ENCODE results near the gene ZNF326.
"Not testable (repeated sequence)": the region's sequence is repeated elsewhere in the genome, so short reads cannot be mapped to it uniquely, and the experiment has no call there.

The ZNF326 gene

GRCh38 chr1:89966656-89967055 lies 28.3 kb upstream of the ZNF326 start:
- no peak for DNase-seq

DNA sequence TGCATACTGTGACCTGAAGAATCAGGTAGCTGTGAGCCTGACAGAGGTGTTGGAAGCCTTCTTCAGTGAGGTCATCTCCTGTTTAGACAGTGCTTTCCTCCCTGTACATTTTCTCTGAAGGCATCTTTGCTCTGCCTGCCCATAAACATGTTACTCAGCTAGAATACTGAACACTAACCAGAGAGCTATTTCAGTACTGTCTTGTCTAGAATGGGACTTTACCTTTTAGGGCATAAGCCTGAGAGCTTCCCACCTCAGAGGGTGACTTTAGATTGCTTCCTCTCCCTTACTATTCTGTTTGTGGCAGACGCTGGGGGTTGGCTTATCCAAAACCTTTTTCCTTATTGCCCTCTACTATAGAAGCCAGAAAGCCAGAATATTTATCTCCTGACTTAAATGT lies 23.3 kb upstream of the ZNF326 start:
- DNase-seq = no peak

DNA sequence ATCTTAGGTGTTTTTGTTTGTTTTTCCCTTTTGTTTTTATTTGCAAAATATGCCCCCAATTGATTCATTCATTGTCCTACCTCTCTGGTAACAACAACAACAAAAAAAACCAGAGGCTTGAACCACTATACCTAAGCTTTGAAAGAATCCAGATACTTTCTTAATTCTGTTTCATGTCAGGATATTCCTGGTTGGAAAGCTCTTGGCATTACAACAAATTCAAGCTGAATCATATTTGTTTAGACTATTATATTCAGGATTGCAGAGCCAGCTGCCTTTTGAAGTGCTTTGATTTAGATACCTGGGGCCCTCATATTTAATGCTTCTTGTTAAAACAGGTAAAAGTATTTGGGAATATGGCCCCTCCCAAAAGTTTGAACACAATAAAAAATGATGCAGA lies 22.9 kb upstream of the ZNF326 start:
- no peak for DNase-seq

DNA sequence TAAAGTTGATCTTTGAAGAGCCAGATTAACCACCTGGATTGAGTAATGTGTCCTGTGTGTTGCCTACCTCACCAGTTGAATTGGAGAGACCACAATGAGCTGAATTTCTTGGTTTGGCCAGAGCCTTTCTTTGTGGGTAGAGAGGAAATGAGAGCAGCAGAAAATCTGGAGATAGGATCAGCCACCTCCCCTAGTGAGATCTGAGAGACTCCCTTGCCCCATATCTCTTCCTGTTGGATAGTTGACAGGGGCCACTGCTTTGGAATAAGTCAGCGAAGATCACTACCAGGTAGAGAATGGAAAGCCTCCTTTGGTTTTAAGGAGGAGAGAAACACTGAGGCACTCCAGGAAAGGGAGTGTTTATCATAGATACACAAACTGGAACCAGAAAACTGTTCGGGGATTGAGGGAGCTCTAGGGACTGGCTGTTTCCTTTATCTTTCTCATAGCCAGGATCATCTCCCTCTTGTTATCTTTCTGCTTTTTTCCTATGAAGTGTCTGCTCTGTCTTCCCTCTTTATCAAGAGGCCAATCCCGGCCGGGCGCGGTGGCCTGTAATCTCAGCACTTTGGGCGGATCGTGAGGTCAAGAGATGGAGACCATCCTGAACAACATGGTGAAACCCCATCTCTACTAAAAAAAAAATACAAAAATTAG lies 21.3 kb upstream of the ZNF326 start:
- DNase-seq = no peak

DNA sequence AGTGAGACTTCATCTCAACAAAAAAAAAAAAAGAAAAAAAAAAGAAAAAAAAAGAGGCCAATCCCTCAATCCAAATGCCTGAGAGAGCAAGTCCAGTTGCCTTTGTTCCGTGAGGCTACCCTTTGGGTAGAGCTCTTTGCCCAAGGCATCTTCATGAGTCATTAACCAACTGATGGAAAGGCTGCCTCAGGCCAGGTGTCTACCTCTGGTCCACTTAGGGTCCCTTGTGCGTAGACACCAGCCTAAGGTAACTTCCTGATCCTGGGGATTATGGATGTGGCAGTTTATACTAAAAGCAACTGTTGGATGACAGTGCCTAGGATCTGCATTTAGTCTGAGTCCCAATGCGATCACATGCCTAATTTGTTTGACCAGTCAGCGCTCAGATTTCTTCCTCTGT lies 20.7 kb upstream of the ZNF326 start:
- no peak for DNase-seq

- DNase-seq = no peak
Observed at GRCh38 chr1:89974696-89975470, 20.0 kb upstream of the ZNF326 start.

DNA sequence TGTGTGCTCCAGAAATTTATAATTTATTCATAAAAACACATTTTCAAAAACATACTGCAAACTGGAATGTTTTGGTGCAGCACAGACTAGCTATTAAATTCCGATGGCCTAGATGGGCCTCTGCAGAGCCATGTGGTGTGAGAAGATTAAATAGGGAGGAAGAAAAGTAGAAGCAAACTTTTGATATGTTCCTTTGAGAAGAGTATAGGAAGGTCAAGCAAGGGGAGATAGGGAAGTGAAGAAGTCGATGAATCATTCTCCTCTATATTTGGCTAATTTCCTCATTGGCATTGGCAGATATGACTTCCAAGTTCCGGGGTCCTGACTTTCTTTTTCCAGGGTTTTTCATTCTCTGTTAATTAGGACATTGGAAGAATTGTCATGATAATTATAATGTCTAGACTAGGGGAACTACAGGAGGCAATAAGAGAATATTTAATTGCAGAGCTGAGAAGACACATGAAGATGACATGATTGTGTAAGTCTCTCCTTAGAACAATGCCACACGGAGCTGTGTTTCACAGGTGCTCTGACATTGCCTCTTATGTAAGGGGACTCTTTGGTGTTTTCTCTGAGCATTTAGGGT lies 19.3 kb upstream of the ZNF326 start:
- DNase-seq = no peak

DNA sequence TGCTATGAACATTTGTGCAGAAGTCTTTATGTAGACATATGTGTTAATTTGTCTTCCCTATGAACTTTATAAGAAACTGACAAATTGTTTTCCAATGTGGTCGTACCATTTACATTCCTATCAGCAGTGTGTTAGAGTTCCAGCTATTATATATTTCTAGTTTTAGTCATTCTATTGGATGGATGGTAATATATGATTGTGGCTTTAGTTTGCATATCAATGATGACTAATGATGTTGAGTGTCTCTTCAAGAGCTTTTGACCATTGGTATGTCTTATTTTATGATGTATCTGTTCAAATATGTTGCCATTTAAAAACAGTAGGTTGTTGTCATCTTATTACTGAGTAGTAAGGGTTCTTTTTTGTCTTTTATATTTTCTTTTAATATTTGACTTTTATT lies 16.2 kb upstream of the ZNF326 start:
- DNase-seq = no peak

- no peak for DNase-seq
Observed at GRCh38 chr1:89980605-89981004, 14.3 kb upstream of the ZNF326 start.

DNA sequence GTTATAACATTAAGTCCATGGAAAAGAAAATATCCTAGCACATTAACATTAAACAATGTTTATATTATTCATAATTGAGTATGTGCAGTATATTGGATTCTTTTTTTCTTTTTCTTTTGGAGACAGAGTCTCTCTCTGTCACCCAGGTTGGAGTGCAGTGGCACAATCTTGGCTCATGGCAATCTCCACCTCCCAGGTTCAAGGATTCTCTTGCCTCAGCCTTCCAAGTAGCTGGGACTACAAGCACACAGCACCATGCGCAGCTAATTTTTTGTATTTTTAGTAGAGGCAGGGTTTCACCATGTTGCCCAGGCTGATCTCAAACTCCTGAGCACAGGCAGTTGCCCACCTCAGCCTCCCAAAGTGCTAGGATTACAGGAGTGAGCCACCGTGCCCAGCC lies 12.1 kb upstream of the ZNF326 start:
- not testable (repeated sequence) for DNase-seq

GRCh38 chr1:89984564-89985116 lies 10.3 kb upstream of the ZNF326 start:
- not testable (repeated sequence) for DNase-seq

- no peak for DNase-seq
Observed at GRCh38 chr1:89986020-89986419, 8.9 kb upstream of the ZNF326 start.

GRCh38 chr1:89987159-89987819 lies 7.6 kb upstream of the ZNF326 start:
- DNase-seq = no peak

DNA sequence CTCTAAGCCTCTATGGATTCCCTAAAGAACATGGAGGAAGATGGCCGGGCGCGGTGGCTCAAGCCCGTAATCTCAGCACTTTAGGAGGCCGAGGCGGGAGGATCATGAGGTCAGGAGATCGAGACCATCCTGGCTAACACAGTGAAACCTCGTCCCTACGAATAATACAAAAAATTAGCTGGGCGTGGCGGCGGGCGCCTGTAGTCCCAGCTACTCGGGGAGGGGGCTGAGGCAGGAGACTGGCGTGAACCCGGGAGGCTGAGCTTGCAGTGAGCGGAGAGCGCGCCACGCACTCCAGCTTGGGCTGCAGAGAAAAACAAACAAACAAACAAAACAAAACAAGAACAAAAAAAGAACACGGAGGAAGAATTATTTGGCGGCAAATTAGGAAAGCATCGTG lies 5.8 kb upstream of the ZNF326 start:
- no peak for DNase-seq

- no peak for DNase-seq
Observed at GRCh38 chr1:89989799-89990198, 5.1 kb upstream of the ZNF326 start.

- DNase-seq = no peak
Observed at GRCh38 chr1:89990976-89991831, 3.7 kb upstream of the ZNF326 start.

- no peak for DNase-seq
Observed at GRCh38 chr1:89993541-89993940, 1.4 kb upstream of the ZNF326 start.

DNA sequence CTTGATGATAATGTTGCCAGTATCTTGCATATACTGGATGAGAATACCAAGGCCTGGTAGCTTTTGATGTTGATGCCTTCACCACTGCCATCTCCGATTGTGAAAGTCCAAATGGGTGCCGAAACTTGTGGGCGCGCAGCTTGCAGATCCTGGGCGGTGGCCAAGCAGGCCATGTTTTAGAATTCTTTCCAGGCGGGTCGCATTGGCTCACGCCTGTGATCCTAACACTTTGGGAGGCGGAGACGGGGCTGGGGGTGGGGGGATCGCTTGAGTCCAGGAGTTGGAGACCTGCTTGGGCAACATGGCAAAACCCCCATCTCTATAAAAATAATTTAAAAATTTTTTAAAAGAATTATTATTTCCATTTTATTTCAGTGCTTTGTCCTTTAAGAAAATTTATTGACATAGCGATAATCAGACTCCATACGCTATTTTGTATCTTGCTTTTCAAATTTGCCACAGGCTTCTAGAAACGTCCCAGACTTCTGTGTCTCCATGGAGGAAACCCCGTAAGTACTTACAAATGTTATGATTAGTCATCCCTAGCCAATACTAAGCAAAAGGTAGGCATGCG lies 592 bp upstream of the ZNF326 start:
- no peak for DNase-seq

DNA sequence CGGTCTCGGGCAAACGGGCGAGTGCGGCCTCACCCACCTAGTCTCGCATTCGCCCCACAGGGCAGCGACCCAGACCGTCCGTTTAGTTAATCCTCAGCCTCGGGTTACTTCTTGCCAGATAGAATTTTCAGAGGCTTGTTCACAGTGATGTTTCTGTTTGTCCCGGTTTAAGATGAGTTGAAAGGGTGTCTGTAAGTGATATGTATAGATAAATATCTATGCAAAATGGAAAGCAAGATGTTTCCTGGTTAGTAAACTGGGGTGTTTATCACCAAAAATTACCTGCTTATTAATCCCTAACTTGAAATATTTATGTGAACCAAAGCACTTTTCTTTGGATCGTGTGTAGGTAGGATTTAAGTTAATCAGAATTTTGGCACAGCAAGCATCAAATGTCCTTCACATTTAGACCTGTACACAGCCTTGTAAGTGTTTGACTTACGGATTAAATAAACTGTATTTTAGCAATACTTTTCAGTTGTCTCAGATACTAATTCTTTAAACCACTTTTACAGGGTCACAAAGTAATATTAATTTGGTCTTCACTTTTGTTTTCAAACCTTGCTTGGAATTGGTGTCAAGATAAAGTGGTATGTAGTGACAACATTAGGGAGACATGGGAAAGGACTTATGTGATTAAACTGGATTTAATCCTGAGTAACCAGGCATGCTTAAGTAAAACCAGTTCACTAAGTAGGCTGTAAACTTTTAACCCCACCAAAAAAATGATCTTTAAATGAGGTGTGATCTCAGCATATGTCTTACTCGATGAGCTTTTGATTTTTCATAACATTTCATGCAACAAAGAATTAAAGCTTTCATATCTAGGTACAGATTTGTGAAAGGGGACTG lies 914 bp downstream of the ZNF326 start:
- DNase-seq = no peak

DNA sequence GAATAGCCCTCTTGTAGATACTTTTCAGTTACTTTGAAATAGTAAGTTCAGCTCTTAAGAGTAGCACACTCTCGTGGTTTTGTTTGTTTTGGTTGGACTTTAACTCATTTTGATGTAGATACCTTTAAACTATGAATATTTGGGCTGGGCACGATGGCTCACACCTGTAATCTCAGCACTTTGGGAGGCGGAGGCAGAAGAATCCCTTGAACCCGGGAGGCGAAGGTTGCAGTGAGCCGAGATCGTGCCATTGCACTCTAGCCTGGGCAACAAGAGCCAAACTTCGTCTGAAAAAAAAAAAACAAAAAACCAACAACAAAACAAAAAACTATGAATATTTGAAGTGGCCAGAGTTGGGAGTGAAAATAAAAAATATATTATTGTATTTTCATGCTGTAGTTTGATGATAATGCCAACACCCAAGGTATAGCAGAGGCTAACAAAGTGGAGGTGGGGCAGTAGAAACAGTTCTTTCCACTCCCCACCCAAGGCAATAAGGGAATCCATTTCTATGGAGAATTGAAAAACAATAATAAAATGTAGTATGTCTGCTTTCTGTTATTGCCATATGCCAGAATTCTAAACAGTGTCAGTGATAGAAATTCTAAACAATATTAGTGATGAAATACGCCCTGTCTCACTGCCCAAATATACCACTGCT lies 1.7 kb downstream of the ZNF326 start:
- no peak for DNase-seq

DNA sequence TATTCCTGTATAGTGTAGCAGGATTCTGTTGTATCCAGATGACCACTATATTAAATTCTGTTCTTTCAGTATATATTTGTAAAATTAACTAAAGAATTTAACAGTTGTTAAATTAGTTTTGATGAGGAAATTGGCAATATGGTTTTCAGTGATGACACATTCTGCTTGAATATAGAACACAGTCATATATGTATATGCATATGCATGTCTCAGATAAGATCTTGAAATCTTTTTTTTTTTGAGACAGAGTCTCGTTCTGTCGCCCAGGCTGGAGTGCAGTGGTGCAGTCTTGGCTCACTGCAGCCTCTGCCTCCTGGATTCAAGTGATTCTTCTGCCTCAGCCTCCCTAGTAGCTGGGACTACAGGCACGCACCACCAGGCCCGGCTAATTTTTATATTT lies 2.2 kb downstream of the ZNF326 start:
- DNase-seq = not testable (repeated sequence)

All from activated T-cell treated with anti-CD3 and anti-CD28 coated beads, Interleukin-2, amount 50 U/mL, for 1 hour (primary cell).